ENCODE results near the gene TSHB.

DNA sequence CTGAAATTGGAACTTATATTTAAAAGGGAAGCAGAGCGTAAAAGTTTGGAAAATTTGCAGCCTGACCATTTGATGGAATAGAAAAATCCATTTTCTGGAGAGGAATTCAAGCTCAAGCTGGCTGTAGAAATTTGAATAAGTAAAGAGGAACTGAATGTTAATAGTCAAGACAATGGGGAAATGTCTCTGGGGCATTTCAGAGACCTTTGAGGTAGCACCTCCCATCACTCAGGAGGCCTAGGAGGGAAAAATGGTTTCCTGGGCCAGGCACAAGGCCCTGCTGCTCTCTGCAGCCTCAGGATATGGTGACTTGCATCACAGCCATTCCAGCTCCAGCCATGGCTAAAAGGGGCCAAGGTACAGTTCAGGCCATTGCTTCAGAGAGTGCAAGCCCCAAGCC is 17.6 kb upstream of the TSHB start:
- TF ChIP-seq, protein P1, sequence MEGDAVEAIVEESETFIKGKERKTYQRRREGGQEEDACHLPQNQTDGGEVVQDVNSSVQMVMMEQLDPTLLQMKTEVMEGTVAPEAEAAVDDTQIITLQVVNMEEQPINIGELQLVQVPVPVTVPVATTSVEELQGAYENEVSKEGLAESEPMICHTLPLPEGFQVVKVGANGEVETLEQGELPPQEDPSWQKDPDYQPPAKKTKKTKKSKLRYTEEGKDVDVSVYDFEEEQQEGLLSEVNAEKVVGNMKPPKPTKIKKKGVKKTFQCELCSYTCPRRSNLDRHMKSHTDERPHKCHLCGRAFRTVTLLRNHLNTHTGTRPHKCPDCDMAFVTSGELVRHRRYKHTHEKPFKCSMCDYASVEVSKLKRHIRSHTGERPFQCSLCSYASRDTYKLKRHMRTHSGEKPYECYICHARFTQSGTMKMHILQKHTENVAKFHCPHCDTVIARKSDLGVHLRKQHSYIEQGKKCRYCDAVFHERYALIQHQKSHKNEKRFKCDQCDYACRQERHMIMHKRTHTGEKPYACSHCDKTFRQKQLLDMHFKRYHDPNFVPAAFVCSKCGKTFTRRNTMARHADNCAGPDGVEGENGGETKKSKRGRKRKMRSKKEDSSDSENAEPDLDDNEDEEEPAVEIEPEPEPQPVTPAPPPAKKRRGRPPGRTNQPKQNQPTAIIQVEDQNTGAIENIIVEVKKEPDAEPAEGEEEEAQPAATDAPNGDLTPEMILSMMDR (IDR thresholded peaks at IDR 0.05; ENCODE audit: low read depth, low read length, poor library complexity, severe bottlenecking): no peak
- TF ChIP-seq EZH2phosphoT487 (IDR thresholded peaks at IDR 0.05; ENCODE audit: borderline replicate concordance, low read length): no peak

Measured in DOHH2 (cell line).